MCF 10A (cell line): Measurements from ENCODE around the gene AURKAIP1. TPM values are rescaled to one million over a fixed set of nuclear protein-coding genes. Genes with fewer than 3 reads are reported as not detected.
A peak's percentile ranks its signal among the peaks of the same experiment; 100 is the strongest.

Source experiments
- BruUV-seq: library from RNA; stranded (reverse); fragments of 400-500 nt; replicated peaks from 2 replicates; lab custom pipeline; 2021; lab: Mats Ljungman, UMichigan
- CTCF ChIA-PET: fragments of 300-600 bp; sonication (Branson Sonifier 250); formaldehyde crosslinking; extraction: SDS; loops from one replicate; lab custom pipeline; 2021; ENCODE audit warnings: antibody characterized with exemption, inconsistent platforms; lab: Yijun Ruan, JAX
- POLR2A ChIA-PET: fragments of 300-600, 350-650 bp; sonication (Branson Sonifier 250); formaldehyde crosslinking; extraction: SDS; loops from one replicate; lab custom pipeline; 2020; ENCODE audit warnings: antibody characterized with exemption, inconsistent platforms; lab: Yijun Ruan, JAX
- DNase-seq: peaks from one replicate; pipeline ENCODE4 v3.0.0-alpha.2; 2018; ENCODE audit not compliant: unreplicated experiment
- H3K27ac Mint-ChIP-seq: one replicate; pipeline ENCODE4 v1.8.0; 2022; ENCODE audit warnings: mild to moderate bottlenecking, low read depth, mixed read lengths; ENCODE audit not compliant: unreplicated experiment
- H3K27me3 Mint-ChIP-seq: one replicate; pipeline ENCODE4 v1.8.0; 2022; ENCODE audit warnings: mixed read lengths; ENCODE audit not compliant: insufficient read depth, unreplicated experiment
- H3K36me3 Mint-ChIP-seq: one replicate; pipeline ENCODE4 v1.8.0; 2022; ENCODE audit warnings: mild to moderate bottlenecking, moderate library complexity, mixed read lengths; ENCODE audit not compliant: insufficient read depth, unreplicated experiment
- H3K4me1 Mint-ChIP-seq: one replicate; pipeline ENCODE4 v1.8.0; 2022; ENCODE audit warnings: mixed read lengths; ENCODE audit not compliant: insufficient read depth, unreplicated experiment
- H3K4me3 Mint-ChIP-seq: one replicate; pipeline ENCODE4 v1.8.0; 2022; ENCODE audit warnings: mild to moderate bottlenecking, moderate library complexity, mixed read lengths; ENCODE audit not compliant: unreplicated experiment
- H3K9me3 Mint-ChIP-seq: one replicate; pipeline ENCODE4 v1.8.0; 2022; ENCODE audit warnings: mixed read lengths; ENCODE audit not compliant: unreplicated experiment
- intact Hi-C: fragments of 100-400 bp; cut with micrococcal nuclease; formaldehyde crosslinking; loops from 2 replicates; pipeline ENCODE4 v1.14.1; 2022
- total RNA-seq: library from RNA; stranded (reverse); gene quantifications from 2 replicates; pipeline ENCODE4 v1.2.3, GENCODE V29; 2022
- TF ChIP-seq, protein P1 (sequence below): fragments of 200-600 bp; IDR thresholded peaks from one replicate; pipeline ENCODE4 v1.8.0; 2022; ENCODE audit warnings: antibody characterized with exemption, mild to moderate bottlenecking; ENCODE audit not compliant: unreplicated experiment

AURKAIP1 gene
- total RNA-seq, 1 experiment from 2014 or later = 148 TPM

DNA sequence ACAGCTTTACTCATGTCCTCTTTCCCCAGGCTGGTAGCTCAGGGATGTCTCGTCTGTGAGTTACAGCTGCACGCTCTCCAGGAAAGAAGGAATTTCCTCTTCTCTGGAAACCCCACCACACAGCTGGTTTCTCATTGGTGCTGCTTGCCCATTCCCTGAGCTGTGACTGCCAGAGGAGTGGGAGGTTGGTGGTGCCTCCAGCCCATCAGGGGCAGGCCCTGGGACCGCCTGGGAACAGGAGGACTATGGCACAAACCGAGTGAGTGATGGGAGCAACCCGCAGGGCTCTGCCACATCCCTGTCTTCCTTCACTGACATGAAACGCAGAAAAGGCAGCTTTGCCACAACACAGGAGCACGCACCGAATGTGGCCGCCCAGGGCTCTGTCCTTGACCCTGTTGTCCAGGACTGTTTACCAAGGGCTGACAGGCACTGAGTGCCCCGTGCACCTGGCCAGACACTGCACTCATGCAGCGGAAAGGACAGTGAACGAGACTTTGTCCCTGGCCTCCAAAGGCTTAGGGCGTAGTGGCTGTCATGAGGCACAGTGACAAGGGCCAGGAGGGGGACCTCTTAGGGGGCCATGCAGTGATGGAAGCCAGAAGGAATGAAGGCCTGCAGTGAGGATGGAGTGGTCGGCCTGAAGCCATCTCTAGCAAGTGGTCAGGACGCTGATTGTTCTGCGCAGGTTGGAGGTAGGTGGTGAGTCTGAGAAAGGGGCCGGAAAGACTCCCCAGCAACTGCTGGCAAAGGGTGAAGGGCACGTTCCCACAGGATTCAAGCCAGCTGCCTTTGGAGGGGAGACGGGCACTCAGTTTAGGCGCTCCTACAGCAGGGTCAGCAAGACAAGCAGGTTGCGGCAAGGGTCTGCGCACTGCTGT is 25.8 kb upstream of the AURKAIP1 start:
- TF ChIP-seq, protein P1, sequence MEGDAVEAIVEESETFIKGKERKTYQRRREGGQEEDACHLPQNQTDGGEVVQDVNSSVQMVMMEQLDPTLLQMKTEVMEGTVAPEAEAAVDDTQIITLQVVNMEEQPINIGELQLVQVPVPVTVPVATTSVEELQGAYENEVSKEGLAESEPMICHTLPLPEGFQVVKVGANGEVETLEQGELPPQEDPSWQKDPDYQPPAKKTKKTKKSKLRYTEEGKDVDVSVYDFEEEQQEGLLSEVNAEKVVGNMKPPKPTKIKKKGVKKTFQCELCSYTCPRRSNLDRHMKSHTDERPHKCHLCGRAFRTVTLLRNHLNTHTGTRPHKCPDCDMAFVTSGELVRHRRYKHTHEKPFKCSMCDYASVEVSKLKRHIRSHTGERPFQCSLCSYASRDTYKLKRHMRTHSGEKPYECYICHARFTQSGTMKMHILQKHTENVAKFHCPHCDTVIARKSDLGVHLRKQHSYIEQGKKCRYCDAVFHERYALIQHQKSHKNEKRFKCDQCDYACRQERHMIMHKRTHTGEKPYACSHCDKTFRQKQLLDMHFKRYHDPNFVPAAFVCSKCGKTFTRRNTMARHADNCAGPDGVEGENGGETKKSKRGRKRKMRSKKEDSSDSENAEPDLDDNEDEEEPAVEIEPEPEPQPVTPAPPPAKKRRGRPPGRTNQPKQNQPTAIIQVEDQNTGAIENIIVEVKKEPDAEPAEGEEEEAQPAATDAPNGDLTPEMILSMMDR = no peak
- no peaks in the 10 kb centered on the region for H3K27me3 Mint-ChIP-seq

DNA sequence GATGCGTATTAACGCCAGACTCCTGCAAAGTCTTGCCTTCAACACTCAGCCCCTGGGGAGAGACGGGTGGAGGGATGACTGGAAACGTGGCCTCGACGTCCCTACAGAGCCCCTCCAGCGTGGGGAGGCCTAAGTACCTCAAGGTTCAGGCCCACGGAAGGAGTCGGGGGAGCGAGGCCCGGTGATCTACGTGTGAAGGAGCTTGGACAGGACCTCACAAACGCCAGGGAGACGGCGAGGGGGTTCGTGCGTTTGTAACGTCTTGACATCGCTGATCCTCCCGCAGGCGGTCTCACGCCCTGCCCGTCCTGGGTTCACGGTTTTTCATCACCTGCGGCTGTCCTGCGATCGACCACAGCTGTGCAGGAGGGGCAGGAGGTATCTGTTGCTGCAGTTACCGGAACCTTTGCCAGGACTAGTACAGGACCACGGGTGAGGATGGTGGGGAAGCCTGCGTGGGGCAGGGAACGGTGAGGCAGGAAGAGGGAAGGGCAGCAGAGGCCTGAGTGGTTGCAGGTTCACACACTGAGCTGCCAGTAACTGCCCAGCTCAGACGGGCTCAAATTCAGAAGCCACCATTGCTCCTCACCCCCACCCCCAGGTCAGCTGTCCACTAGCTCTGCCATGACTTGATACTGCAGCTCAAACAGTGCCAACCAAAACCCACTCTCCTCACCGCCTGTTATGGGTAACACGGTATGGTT is 25.0 kb upstream of the AURKAIP1 start:
- intact Hi-C loops = loop anchor here (2.0 to 10.0 kb wide), 2 partner anchors 25 to 105 kb away; partner anchors contain the start of gene AURKAIP1

More for the DNA sequence above, 25.8 kb upstream of the AURKAIP1 start:
- ChIA-PET POLR2A (interaction anchor here (0.6 to 4.1 kb wide), 10 partner anchors 7 to 398 kb away, joined by 3 to 62 read pairs (median 6); partner anchors contain the start of genes AURKAIP1, MIB2 and MRPL20), CTCF (interaction anchor here (0.5 to 2.4 kb wide), 9 partner anchors 13 to 321 kb away, joined by 3 to 9 read pairs (median 4); no protein-coding TSS in a partner anchor)
- Mint-ChIP-seq H3K4me3 (peak overlapping the region; percentile 88), H3K9me3 (no peaks in the 10 kb centered on the region), H3K4me1 (peaks cover 18% of the 10 kb centered on the region), H3K27ac (peak overlapping the region; percentile 84), H3K36me3 (peaks cover 92% of the 10 kb centered on the region)
- intact Hi-C loops = loop anchor here (10.0 kb wide), 1 partner anchor 104 kb away; no protein-coding TSS in a partner anchor
- no peak for DNase-seq
- BruUV-seq = no TSS peak

DNA sequence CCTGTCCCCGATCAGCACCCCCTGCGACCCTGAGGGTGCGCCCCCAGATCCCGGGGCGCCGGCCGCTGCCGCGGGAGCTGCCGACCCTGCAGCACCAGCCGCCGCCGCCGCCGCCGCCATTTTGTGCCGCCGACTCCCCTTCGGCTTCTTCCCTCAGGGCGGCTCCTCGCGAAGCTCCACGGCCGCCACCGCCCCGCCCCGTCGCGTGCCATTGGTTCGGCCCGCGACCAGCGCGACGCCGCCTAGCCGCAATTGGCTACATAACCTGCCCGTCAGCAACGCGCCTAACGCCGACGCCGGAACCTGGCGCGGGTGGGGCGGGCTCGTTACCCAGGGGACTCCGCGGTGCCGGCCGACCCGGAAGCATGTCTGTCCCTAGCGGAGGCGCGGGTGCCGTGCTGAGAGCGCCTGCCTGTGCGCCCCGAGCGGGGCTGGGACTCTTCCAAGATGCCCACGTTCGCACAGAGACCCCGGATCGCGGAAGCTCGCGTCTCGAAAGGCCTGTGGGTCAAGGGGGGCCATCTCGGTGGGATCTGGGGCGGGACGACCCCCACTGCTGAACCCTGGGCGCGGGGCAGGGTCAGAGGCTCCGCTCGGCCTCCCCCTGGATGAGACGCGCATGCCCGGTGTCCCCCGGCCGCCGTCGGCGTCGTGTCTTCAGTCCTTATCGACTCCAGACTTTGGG is 24.3 kb upstream of the AURKAIP1 start, which contains the start of gene CCNL2:
Gene CCNL2 (minus strand): TSS at position 149 of the 685 bp plus-strand sequence. CDS start 29 bp downstream, at position 120.
- H3K27ac Mint-ChIP-seq = peak within 1 kb of the TSS; percentile 85
- POLR2A ChIA-PET = interaction anchor here (0.7 to 4.1 kb wide), 21 partner anchors 9 to 216 kb away, joined by 3 to 62 read pairs (median 4); partner anchors contain the start of genes AURKAIP1, MIB2 and MRPL20
- BruUV-seq = no TSS peak
- peaks cover 18% of the 10 kb centered on the region for H3K4me1 Mint-ChIP-seq
- CTCF ChIA-PET = interaction anchor here (0.6 to 1.9 kb wide), 7 partner anchors 9 to 494 kb away, joined by 3 to 6 read pairs (median 3); no protein-coding TSS in a partner anchor
- TF ChIP-seq, protein P1 = peak; percentile 46
- peak within 1 kb of the TSS; percentile 88 for H3K4me3 Mint-ChIP-seq
- H3K36me3 Mint-ChIP-seq = peaks cover 92% of the 10 kb centered on the region
- no peaks in the 10 kb centered on the region for H3K9me3 Mint-ChIP-seq
- DNase-seq = peak; percentile 97
- H3K27me3 Mint-ChIP-seq = no peaks in the 10 kb centered on the region
- intact Hi-C loops = loop anchor here (2.0 kb wide), 1 partner anchor 25 kb away; the partner anchor contains the start of gene AURKAIP1

More for the DNA sequence above, 25.0 kb upstream of the AURKAIP1 start:
- TF ChIP-seq, protein P1 = no peak
- DNase-seq = peak; percentile 13
- BruUV-seq = TSS peak; percentile 45
- no peaks in the 10 kb centered on the region for H3K9me3 Mint-ChIP-seq
- H3K27ac Mint-ChIP-seq = peak overlapping the region; percentile 84
- ChIA-PET POLR2A (interaction anchor here (0.7 to 4.1 kb wide), 13 partner anchors 8 to 518 kb away, joined by 3 to 62 read pairs (median 4); partner anchors contain the start of genes AURKAIP1, MIB2 and MRPL20), CTCF (interaction anchor here (0.5 to 1.9 kb wide), 12 partner anchors 41 to 494 kb away, joined by 3 to 6 read pairs (median 4); no protein-coding TSS in a partner anchor)
- no peaks in the 10 kb centered on the region for H3K27me3 Mint-ChIP-seq
- H3K4me1 Mint-ChIP-seq = peaks cover 18% of the 10 kb centered on the region
- peaks cover 92% of the 10 kb centered on the region for H3K36me3 Mint-ChIP-seq
- H3K4me3 Mint-ChIP-seq = peak overlapping the region; percentile 88
